CD4-positive, alpha-beta T cell treated with Interleukin-15 for 1 hour (primary cell): Measurements from ENCODE around the gene MAPK8IP1.

Experiments
- DNase-seq: peaks from one replicate; pipeline ENCODE4 v3.0.0-alpha.2; 2020

Gene MAPK8IP1

GRCh38 chr11:45860348-45860747 is 25.1 kb upstream of the MAPK8IP1 start:
- no peak for DNase-seq

- no peak for DNase-seq
These were observed 24.5 kb upstream of the MAPK8IP1 start for GRCh38 chr11:45860764-45861510.

GRCh38 chr11:45864041-45864440 is 21.4 kb upstream of the MAPK8IP1 start:
- no peak for DNase-seq

- DNase-seq = no peak
These were observed 15.9 kb upstream of the MAPK8IP1 start for GRCh38 chr11:45869551-45869950.

GRCh38 chr11:45870706-45871105 is 14.7 kb upstream of the MAPK8IP1 start:
- DNase-seq = no peak

GRCh38 chr11:45871638-45872037 is 13.8 kb upstream of the MAPK8IP1 start:
- DNase-seq = no peak

- DNase-seq = peak; percentile 35
These were observed 12.6 kb upstream of the MAPK8IP1 start for GRCh38 chr11:45872651-45873356.

GRCh38 chr11:45876401-45876800 is 9.1 kb upstream of the MAPK8IP1 start:
- no peak for DNase-seq

GRCh38 chr11:45877221-45877620 is 8.2 kb upstream of the MAPK8IP1 start:
- DNase-seq = no peak

- no peak for DNase-seq
These were observed 7.6 kb upstream of the MAPK8IP1 start for GRCh38 chr11:45877845-45878244.

- DNase-seq = no peak
These were observed 5.4 kb upstream of the MAPK8IP1 start for GRCh38 chr11:45879803-45880686.

GRCh38 chr11:45880772-45881570 is 4.5 kb upstream of the MAPK8IP1 start:
- DNase-seq = no peak

- no peak for DNase-seq
These were observed 3.6 kb upstream of the MAPK8IP1 start for GRCh38 chr11:45881708-45882368.

GRCh38 chr11:45884596-45885185 is 760 bp upstream of the MAPK8IP1 start:
- no peak for DNase-seq

GRCh38 chr11:45885921-45886721 is 670 bp downstream of the MAPK8IP1 start:
- no peak for DNase-seq

GRCh38 chr11:45886816-45887520 is 1.5 kb downstream of the MAPK8IP1 start:
- no peak for DNase-seq

- no peak for DNase-seq
These were observed 2.1 kb downstream of the MAPK8IP1 start for GRCh38 chr11:45887587-45887986.

- DNase-seq = no peak
These were observed 4.1 kb downstream of the MAPK8IP1 start for GRCh38 chr11:45889555-45889954.

- no peak for DNase-seq
These were observed 4.5 kb downstream of the MAPK8IP1 start for GRCh38 chr11:45889966-45890365.
